Femur (tissue), 1 donor: ENCODE measurements around the gene ZNF143.
"Not testable (repeated sequence)": the region's sequence is repeated elsewhere in the genome, so short reads cannot be mapped to it uniquely, and the experiment has no call there.

ENCODE experiments used
- DNase-seq: peaks from one replicate; pipeline ENCODE4 v3.0.0-alpha.2; 2017

ZNF143 gene

GRCh38 chr11:9460322-9461062, at the start of gene ZNF143:
Gene ZNF143, plus strand, starts transcription at chr11:9461012. Its CDS starts 10,297 bp downstream, at chr11:9471309.
- DNase-seq, result peak; percentile 100

- no peak for DNase-seq
Measured at GRCh38 chr11:9428706-9429105, 32.1 kb upstream of the ZNF143 start.

- no peak for DNase-seq
Measured at GRCh38 chr11:9438611-9439010, 22.2 kb upstream of the ZNF143 start.

- no peak for DNase-seq
Measured at GRCh38 chr11:9446230-9446629, 14.6 kb upstream of the ZNF143 start.

GRCh38 chr11:9448576-9449352, 12.0 kb upstream of the ZNF143 start:
- DNase-seq, result no peak

GRCh38 chr11:9452023-9452422, 8.8 kb upstream of the ZNF143 start:
- DNase-seq, result not testable (repeated sequence)

GRCh38 chr11:9455722-9456121, 5.1 kb upstream of the ZNF143 start:
- DNase-seq, result no peak

GRCh38 chr11:9459667-9460321, 1.0 kb upstream of the ZNF143 start:
- peak; percentile 44 for DNase-seq

GRCh38 chr11:9461063-9461759, 399 bp downstream of the ZNF143 start:
- DNase-seq, result peak; percentile 92

GRCh38 chr11:9461760-9462134, 935 bp downstream of the ZNF143 start:
- DNase-seq, result no peak

- DNase-seq, result no peak
Measured at GRCh38 chr11:9462172-9462799, 1.5 kb downstream of the ZNF143 start.

- DNase-seq, result no peak
Measured at GRCh38 chr11:9462806-9463537, 2.2 kb downstream of the ZNF143 start.

GRCh38 chr11:9470765-9471164, 10.0 kb downstream of the ZNF143 start:
- no peak for DNase-seq

GRCh38 chr11:9473408-9473807, 12.6 kb downstream of the ZNF143 start:
- no peak for DNase-seq

- no peak for DNase-seq
Measured at GRCh38 chr11:9479899-9480298, 19.1 kb downstream of the ZNF143 start.

GRCh38 chr11:9489080-9489765, 28.4 kb downstream of the ZNF143 start:
- DNase-seq, result no peak

GRCh38 chr11:9490376-9490775, 29.6 kb downstream of the ZNF143 start:
- no peak for DNase-seq

GRCh38 chr11:9493492-9493891, 32.7 kb downstream of the ZNF143 start:
- DNase-seq, result no peak

GRCh38 chr11:9494316-9494715, 33.5 kb downstream of the ZNF143 start:
- no peak for DNase-seq

- no peak for DNase-seq
Measured at GRCh38 chr11:9495803-9496514, 35.1 kb downstream of the ZNF143 start.
